AG10803 (cell line): ENCODE measurements around the gene NUP88.

ENCODE experiments used
- DNase-seq: peaks from one replicate; pipeline ENCODE4 v3.0.0; 2010; ENCODE audit warnings: low read depth
- H3K4me3 ChIP-seq: 2 replicates; pipeline ENCODE4 v1.5.1; 2011; ENCODE audit warnings: mild to moderate bottlenecking, low read length, control low read depth
- CTCF ChIP-seq: conservative IDR thresholded peaks from 2 replicates; pipeline ENCODE4 v1.5.1; 2011; ENCODE audit warnings: mild to moderate bottlenecking, low read length, control low read depth, inconsistent platforms

NUP88 gene

DNA sequence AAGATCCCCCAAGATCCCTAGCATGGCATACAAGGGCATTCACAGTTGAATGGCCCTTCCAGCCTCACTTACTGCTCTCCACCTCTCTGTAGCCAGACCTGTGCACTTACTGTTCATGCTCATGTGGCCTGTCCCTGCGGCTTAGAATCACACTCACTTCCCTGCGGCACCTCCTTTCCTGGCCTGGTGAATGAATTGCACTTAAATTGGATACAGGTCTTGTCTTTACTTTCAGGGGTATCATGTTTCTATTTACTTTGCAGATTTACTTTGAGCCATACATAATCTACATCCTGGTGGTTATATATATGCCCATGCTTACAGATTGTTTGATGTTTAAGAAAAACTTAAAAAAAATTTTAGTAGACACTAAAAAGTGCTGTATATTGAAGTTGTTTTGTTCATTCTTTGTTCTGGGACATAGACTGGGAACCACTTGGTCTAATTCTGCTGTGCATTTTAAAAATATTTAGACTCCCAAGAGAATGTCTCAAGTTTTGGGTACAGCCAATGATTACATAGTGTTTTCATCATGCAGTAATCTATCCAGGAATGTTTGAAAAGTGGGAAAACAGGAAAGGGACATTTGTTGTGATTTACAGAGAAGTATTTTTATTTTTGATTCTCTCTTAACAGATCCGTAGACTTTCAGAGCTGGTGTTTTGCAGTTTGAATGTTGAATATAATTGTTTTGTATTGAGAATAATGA lies 63.9 kb downstream of the NUP88 start:
- H3K4me3 ChIP-seq = no peak overlapping the region
- DNase-seq = peak; percentile 70
- no peak for TF ChIP-seq CTCF

GRCh38 chr17:5354886-5355415 lies 64.5 kb downstream of the NUP88 start:
- DNase-seq = peak; percentile 28

DNA sequence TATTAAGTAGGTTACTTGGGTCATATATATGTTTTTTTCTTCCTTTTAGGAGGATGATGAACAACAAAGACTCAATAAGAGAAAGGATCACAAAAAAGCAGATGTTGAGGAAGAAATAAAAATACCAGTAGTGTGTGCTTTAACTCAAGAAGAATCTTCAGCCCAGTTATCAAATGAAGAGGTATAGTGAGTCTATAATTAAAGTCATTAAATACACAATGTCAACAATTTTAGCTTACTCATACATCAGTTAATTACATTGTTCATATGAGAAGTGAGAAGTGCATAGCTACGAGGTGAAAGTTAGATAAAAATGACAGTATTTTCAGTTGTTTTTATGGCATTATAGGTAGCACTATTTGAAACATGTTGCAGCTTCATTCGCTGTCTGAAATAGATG lies 65.2 kb downstream of the NUP88 start:
- no peak for TF ChIP-seq CTCF
- no peak overlapping the region for H3K4me3 ChIP-seq
- no peak for DNase-seq

More at GRCh38 chr17:5354886-5355415, 64.5 kb downstream of the NUP88 start:
- no peak for TF ChIP-seq CTCF
- no peak overlapping the region for H3K4me3 ChIP-seq

DNA sequence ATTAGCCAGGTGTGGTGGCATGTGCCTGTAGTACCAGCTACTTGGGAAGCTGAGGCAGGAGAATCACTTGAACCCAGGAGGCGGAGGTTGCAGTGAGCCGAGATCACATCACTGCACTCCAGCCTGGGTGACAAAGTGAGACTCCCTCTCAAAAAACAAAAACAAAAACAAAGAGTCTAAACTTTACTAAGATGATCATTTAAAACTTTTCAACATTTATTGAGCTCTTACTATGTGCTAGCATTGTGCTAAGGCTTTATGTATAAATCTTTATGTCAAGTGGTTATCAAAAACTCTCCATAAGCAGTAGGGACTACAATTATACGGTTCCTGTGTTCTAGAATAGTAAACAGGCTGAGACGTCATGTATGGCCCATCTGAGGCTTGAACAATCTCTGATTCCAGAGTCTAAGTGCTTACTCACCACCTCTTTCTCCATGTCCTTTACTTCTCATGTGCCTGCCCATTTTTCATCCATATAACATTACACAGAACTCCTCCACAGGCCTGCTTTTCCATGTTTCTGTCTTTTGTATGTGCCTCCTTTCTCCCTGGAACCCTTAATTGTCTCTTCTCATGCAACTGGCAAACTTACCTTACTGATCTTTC lies 66.7 kb downstream of the NUP88 start:
- no peak overlapping the region for H3K4me3 ChIP-seq
- DNase-seq = no peak
- TF ChIP-seq CTCF = no peak

DNA sequence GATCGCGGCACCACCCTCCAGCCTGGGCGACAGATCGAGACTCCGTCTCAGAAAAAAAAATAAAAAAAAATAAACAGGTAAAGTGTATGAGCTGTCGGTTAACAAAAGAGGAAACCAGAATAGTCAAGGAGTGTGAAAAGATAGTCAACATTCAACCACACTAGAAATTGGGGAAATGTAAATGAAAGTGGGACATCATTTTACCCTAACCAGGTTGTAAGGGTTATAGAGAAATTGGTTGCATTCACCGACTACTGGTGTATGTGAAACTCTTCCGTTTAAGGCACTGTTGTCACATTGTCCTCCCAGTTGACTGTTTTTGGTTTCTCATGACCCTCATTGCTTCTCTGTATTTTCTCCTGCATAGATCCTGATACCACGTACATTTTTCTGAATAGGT lies 74.5 kb downstream of the NUP88 start:
- H3K4me3 ChIP-seq = no peak overlapping the region
- TF ChIP-seq CTCF = no peak
- no peak for DNase-seq
